ENCODE results near the gene NPM1.

NPM1 gene

DNA sequence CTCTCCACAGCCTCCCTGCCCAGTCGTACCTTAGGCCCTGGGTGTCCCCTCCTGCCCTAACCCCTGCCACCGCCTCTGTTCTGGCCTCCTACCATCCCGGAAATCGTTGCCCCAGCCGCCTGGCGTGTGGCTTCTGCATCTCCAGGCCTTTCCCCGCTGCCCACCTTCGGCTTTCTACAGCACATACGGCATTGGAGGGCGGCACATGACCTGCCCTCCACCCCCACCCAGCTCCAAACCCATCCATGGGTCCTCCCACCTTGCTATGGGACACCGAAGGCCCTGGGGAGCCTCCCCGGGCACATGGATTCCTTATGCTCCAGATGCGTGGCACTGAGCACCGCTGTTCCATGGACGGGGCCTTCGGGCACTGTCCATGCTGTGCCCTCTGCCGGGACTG, 63.8 kb downstream of the NPM1 start:
- TF ChIP-seq, protein P1, sequence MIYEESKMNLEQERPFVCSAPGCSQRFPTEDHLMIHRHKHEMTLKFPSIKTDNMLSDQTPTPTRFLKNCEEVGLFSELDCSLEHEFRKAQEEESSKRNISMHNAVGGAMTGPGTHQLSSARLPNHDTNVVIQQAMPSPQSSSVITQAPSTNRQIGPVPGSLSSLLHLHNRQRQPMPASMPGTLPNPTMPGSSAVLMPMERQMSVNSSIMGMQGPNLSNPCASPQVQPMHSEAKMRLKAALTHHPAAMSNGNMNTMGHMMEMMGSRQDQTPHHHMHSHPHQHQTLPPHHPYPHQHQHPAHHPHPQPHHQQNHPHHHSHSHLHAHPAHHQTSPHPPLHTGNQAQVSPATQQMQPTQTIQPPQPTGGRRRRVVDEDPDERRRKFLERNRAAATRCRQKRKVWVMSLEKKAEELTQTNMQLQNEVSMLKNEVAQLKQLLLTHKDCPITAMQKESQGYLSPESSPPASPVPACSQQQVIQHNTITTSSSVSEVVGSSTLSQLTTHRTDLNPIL (CRISPR knock-in tag; IDR thresholded peaks at IDR 0.05; ENCODE audit: low read depth): no peak
- TF ChIP-seq ARNTL (CRISPR knock-in tag; IDR thresholded peaks at IDR 0.05; ENCODE audit: borderline replicate concordance, low read depth): no peak
- no peak for TF ChIP-seq ZC3H10 (CRISPR knock-in tag; IDR thresholded peaks at IDR 0.05)
- no peak for TF ChIP-seq ESRRG (CRISPR knock-in tag; IDR thresholded peaks at IDR 0.05)
- TF ChIP-seq BACH2 (CRISPR knock-in tag; IDR thresholded peaks at IDR 0.05; ENCODE audit: borderline replicate concordance): no peak
- TF ChIP-seq OSR1 (CRISPR knock-in tag; IDR thresholded peaks at IDR 0.05): no peak
- TF ChIP-seq ISL1 (CRISPR knock-in tag; IDR thresholded peaks at IDR 0.05): no peak
- no peak for TF ChIP-seq TCF4 (CRISPR knock-in tag; IDR thresholded peaks at IDR 0.05; ENCODE audit: borderline replicate concordance)
- TF ChIP-seq RARB (CRISPR knock-in tag; IDR thresholded peaks at IDR 0.05): no peak
- TF ChIP-seq ZFP3 (CRISPR knock-in tag; IDR thresholded peaks at IDR 0.05): no peak
- TF ChIP-seq, protein P2, sequence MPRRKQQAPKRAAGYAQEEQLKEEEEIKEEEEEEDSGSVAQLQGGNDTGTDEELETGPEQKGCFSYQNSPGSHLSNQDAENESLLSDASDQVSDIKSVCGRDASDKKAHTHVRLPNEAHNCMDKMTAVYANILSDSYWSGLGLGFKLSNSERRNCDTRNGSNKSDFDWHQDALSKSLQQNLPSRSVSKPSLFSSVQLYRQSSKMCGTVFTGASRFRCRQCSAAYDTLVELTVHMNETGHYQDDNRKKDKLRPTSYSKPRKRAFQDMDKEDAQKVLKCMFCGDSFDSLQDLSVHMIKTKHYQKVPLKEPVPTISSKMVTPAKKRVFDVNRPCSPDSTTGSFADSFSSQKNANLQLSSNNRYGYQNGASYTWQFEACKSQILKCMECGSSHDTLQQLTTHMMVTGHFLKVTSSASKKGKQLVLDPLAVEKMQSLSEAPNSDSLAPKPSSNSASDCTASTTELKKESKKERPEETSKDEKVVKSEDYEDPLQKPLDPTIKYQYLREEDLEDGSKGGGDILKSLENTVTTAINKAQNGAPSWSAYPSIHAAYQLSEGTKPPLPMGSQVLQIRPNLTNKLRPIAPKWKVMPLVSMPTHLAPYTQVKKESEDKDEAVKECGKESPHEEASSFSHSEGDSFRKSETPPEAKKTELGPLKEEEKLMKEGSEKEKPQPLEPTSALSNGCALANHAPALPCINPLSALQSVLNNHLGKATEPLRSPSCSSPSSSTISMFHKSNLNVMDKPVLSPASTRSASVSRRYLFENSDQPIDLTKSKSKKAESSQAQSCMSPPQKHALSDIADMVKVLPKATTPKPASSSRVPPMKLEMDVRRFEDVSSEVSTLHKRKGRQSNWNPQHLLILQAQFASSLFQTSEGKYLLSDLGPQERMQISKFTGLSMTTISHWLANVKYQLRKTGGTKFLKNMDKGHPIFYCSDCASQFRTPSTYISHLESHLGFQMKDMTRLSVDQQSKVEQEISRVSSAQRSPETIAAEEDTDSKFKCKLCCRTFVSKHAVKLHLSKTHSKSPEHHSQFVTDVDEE (CRISPR knock-in tag; IDR thresholded peaks at IDR 0.05): no peak
- no peak for TF ChIP-seq PPARA (CRISPR knock-in tag; IDR thresholded peaks at IDR 0.05; ENCODE audit: borderline replicate concordance)
- TF ChIP-seq, protein P3, sequence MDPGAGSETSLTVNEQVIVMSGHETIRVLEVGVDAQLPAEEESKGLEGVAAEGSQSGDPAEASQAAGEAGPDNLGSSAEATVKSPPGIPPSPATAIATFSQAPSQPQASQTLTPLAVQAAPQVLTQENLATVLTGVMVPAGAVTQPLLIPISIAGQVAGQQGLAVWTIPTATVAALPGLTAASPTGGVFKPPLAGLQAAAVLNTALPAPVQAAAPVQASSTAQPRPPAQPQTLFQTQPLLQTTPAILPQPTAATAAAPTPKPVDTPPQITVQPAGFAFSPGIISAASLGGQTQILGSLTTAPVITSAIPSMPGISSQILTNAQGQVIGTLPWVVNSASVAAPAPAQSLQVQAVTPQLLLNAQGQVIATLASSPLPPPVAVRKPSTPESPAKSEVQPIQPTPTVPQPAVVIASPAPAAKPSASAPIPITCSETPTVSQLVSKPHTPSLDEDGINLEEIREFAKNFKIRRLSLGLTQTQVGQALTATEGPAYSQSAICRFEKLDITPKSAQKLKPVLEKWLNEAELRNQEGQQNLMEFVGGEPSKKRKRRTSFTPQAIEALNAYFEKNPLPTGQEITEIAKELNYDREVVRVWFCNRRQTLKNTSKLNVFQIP (CRISPR knock-in tag; IDR thresholded peaks at IDR 0.05; ENCODE audit: borderline replicate concordance, low read depth): no peak
- TF ChIP-seq TOX (CRISPR knock-in tag; IDR thresholded peaks at IDR 0.05; ENCODE audit: borderline replicate concordance): no peak
- no peak for TF ChIP-seq ZNF70 (CRISPR knock-in tag; IDR thresholded peaks at IDR 0.05)
- TF ChIP-seq, protein P4, sequence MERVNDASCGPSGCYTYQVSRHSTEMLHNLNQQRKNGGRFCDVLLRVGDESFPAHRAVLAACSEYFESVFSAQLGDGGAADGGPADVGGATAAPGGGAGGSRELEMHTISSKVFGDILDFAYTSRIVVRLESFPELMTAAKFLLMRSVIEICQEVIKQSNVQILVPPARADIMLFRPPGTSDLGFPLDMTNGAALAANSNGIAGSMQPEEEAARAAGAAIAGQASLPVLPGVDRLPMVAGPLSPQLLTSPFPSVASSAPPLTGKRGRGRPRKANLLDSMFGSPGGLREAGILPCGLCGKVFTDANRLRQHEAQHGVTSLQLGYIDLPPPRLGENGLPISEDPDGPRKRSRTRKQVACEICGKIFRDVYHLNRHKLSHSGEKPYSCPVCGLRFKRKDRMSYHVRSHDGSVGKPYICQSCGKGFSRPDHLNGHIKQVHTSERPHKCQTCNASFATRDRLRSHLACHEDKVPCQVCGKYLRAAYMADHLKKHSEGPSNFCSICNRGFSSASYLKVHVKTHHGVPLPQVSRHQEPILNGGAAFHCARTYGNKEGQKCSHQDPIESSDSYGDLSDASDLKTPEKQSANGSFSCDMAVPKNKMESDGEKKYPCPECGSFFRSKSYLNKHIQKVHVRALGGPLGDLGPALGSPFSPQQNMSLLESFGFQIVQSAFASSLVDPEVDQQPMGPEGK (CRISPR knock-in tag; IDR thresholded peaks at IDR 0.05; ENCODE audit: borderline replicate concordance): no peak
- TF ChIP-seq, protein P5, sequence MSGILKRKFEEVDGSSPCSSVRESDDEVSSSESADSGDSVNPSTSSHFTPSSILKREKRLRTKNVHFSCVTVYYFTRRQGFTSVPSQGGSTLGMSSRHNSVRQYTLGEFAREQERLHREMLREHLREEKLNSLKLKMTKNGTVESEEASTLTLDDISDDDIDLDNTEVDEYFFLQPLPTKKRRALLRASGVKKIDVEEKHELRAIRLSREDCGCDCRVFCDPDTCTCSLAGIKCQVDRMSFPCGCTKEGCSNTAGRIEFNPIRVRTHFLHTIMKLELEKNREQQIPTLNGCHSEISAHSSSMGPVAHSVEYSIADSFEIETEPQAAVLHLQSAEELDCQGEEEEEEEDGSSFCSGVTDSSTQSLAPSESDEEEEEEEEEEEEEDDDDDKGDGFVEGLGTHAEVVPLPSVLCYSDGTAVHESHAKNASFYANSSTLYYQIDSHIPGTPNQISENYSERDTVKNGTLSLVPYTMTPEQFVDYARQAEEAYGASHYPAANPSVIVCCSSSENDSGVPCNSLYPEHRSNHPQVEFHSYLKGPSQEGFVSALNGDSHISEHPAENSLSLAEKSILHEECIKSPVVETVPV (CRISPR knock-in tag; IDR thresholded peaks at IDR 0.05): no peak
- TF ChIP-seq CSDC2 (CRISPR knock-in tag; IDR thresholded peaks at IDR 0.05): no peak
- TF ChIP-seq ZNF8 (CRISPR knock-in tag; IDR thresholded peaks at IDR 0.05): no peak
- TF ChIP-seq ZNF565 (CRISPR knock-in tag; conservative IDR thresholded peaks at IDR 0.05; ENCODE audit: low read depth): no peak
- no peak for ATAC-seq

DNA sequence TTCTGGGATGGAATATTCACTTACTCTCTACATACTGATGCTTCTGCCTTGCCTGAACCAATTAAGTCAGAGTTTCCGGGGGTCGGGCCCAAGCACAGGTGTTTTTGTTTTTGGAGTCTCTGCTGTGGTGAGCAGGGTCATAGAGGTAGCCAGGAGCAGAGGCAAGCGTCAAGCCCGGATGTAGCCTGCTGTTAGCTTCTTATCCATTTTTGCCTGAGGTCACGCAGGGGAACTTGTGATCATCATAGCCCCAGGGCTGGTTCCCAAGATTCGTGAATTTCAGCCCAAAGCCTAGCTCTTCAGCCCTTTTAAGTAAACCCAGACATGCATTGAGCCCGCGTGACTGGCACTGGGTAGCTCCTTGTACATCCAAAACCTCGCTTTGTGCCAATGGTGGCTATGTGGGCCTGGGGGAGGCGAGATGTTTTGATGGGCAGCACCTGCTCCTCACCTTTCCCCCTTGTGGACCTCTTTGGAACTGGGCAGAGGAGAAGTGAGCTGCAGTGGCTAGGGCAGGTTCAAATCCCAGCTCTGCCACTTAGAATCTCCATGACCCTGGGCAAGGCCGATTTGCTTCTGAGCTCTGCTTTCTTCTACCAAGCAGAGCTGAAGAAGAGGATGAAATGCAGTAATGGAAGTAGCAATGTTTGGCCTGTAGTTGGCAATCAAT, 65.5 kb downstream of the NPM1 start:
- TF ChIP-seq ZNF8 (CRISPR knock-in tag; IDR thresholded peaks at IDR 0.05): no peak
- no peak for TF ChIP-seq ZNF565 (CRISPR knock-in tag; conservative IDR thresholded peaks at IDR 0.05; ENCODE audit: low read depth)
- no peak for TF ChIP-seq ZNF70 (CRISPR knock-in tag; IDR thresholded peaks at IDR 0.05)
- no peak for TF ChIP-seq ESRRG (CRISPR knock-in tag; IDR thresholded peaks at IDR 0.05)
- no peak for TF ChIP-seq BACH2 (CRISPR knock-in tag; IDR thresholded peaks at IDR 0.05; ENCODE audit: borderline replicate concordance)
- TF ChIP-seq OSR1 (CRISPR knock-in tag; IDR thresholded peaks at IDR 0.05): no peak
- TF ChIP-seq, protein P3 (CRISPR knock-in tag; IDR thresholded peaks at IDR 0.05; ENCODE audit: borderline replicate concordance, low read depth): no peak
- TF ChIP-seq ISL1 (CRISPR knock-in tag; IDR thresholded peaks at IDR 0.05): no peak
- TF ChIP-seq, protein P2 (CRISPR knock-in tag; IDR thresholded peaks at IDR 0.05): no peak
- TF ChIP-seq, protein P5 (CRISPR knock-in tag; IDR thresholded peaks at IDR 0.05): no peak
- no peak for TF ChIP-seq ARNTL (CRISPR knock-in tag; IDR thresholded peaks at IDR 0.05; ENCODE audit: borderline replicate concordance, low read depth)
- no peak for TF ChIP-seq ZC3H10 (CRISPR knock-in tag; IDR thresholded peaks at IDR 0.05)
- no peak for TF ChIP-seq SNAI2 (CRISPR knock-in tag; IDR thresholded peaks at IDR 0.05)
- TF ChIP-seq ZFP3 (CRISPR knock-in tag; IDR thresholded peaks at IDR 0.05): no peak
- no peak for TF ChIP-seq ZFP30 (CRISPR knock-in tag; IDR thresholded peaks at IDR 0.05)
- no peak for ATAC-seq

Data from SK-N-SH treated with all-trans-retinoic acid at 6 μM for 48 hours (cell line).